HG02840 (cell line): Measurements from ENCODE around the gene DDHD1.
"Not testable (repeated sequence)": the region's sequence is repeated elsewhere in the genome, so short reads cannot be mapped to it uniquely, and the experiment has no call there.

Experiments
- ATAC-seq: cut with Tn5 transposase; IDR thresholded peaks from one replicate; pipeline ENCODE4 v1.9.1; 2021; ENCODE audit warnings: mild to moderate bottlenecking, moderate library complexity, moderate number of reproducible peaks; ENCODE audit not compliant: unreplicated experiment, low FRiP score

The DDHD1 gene

GRCh38 chr14:53109105-53110041, 43.8 kb downstream of the DDHD1 start:
- peak; percentile 74 for ATAC-seq

- ATAC-seq = no peak
Measured at GRCh38 chr14:53108292-53109104, 44.6 kb downstream of the DDHD1 start.

GRCh38 chr14:53106768-53107167, 46.4 kb downstream of the DDHD1 start:
- no peak for ATAC-seq

GRCh38 chr14:53103636-53104340, 49.3 kb downstream of the DDHD1 start:
- no peak for ATAC-seq

GRCh38 chr14:53093206-53093605, 59.9 kb downstream of the DDHD1 start:
- ATAC-seq = no peak

GRCh38 chr14:53090853-53091252, 62.3 kb downstream of the DDHD1 start:
- no peak for ATAC-seq

GRCh38 chr14:53084954-53085353, 68.2 kb downstream of the DDHD1 start:
- not testable (repeated sequence) for ATAC-seq

- no peak for ATAC-seq
Measured at GRCh38 chr14:53064475-53064874, 88.6 kb downstream of the DDHD1 start.

GRCh38 chr14:53062856-53063255, 90.3 kb downstream of the DDHD1 start:
- no peak for ATAC-seq

GRCh38 chr14:53060046-53060445, 93.1 kb downstream of the DDHD1 start:
- ATAC-seq = no peak

- no peak for ATAC-seq
Measured at GRCh38 chr14:53055003-53055402, 98.1 kb downstream of the DDHD1 start.

- ATAC-seq = no peak
Measured at GRCh38 chr14:53054457-53054856, 98.7 kb downstream of the DDHD1 start.

GRCh38 chr14:53048631-53049030, 104.5 kb downstream of the DDHD1 start:
- ATAC-seq = no peak

- ATAC-seq = no peak
Measured at GRCh38 chr14:53047307-53048069, 105.6 kb downstream of the DDHD1 start.

- no peak for ATAC-seq
Measured at GRCh38 chr14:53044486-53044885, 108.6 kb downstream of the DDHD1 start.

GRCh38 chr14:53043027-53043581, 110.0 kb downstream of the DDHD1 start:
- no peak for ATAC-seq

- no peak for ATAC-seq
Measured at GRCh38 chr14:53042480-53042879, 110.6 kb downstream of the DDHD1 start.

- no peak for ATAC-seq
Measured at GRCh38 chr14:53041067-53041466, 112.1 kb downstream of the DDHD1 start.

GRCh38 chr14:53038629-53039028, 114.5 kb downstream of the DDHD1 start:
- ATAC-seq = no peak

GRCh38 chr14:53037016-53037415, 116.1 kb downstream of the DDHD1 start:
- ATAC-seq = no peak
